GM21576 (cell line): ENCODE measurements around the gene IGSF8.
"Not testable (repeated sequence)": the region's sequence is repeated elsewhere in the genome, so short reads cannot be mapped to it uniquely, and the experiment has no call there.

Experiments used
- ATAC-seq: cut with Tn5 transposase; IDR thresholded peaks from one replicate; pipeline ENCODE4 v1.9.1; 2021; ENCODE audit warnings: mild to moderate bottlenecking, moderate library complexity; ENCODE audit not compliant: unreplicated experiment

IGSF8 gene

GRCh38 chr1:160069460-160070231 lies 28.8 kb downstream of the IGSF8 start, which contains the start of gene KCNJ10:
Gene KCNJ10, minus strand, starts transcription at chr1:160070160. Its CDS starts 27,628 bp downstream, at chr1:160042532.
- ATAC-seq = no peak

DNA sequence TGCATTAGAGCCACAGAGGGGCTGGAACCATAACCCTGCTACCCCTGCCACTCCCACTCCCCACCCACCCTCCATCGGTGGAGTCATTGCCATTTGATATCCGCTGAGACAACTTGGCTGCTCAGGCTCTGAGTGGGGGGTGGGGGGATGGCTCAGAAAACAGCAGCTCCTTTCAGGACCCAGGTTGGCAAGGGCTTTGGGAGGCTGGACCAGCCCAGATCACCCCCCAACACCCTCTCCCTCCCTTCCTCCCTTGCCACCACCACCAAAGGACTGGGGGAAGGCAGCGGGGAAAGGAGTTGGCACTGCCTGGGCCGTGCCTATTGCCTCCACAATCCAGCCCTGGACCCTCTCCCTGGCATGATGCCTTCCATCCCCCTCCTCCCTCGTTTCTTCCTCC lies 30.2 kb downstream of the IGSF8 start:
- no peak for ATAC-seq

DNA sequence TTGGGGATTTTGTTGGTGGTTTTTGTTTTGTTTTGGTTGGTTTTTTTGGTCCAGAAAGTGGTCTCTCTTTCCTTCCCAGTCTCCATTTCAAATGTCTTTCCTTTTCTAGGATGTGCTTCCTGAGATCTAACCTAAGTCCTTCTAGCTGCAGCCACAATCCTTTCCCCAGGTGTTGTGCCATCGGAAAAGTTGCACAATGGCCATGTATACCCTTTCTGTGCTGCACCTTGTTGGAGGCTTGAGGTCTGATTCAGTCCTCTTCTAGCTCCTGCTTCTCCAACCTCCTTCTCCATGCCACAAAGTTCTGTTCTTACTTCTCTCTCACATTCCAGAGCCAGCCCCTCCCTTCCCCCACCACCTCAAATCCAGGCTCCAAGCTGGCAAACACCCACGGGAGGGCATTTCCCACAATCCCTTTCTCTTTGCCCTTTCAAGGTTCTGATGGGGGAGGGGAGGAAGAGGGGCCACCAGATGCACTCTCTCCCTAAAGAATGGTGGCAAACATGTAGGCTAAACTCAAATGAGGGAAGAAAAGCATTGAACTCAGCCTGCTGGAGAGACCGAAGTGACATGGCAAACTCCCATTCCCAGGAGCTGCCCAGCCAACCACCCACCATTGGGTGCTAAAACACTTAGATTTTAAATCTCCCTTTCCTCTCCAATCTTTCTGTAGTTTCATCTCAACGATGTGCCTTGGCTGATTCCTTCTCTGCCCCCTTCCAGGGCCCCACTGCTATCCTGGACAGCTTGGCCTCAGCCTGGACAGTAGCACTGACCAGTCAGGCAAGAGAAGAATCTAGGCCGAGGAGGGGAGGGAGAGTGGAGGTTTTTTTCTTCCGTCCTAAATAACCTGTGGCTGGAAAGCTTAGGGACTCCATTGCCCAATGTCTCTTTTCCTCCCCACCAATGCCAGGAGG lies 31.3 kb downstream of the IGSF8 start:
- no peak for ATAC-seq

DNA sequence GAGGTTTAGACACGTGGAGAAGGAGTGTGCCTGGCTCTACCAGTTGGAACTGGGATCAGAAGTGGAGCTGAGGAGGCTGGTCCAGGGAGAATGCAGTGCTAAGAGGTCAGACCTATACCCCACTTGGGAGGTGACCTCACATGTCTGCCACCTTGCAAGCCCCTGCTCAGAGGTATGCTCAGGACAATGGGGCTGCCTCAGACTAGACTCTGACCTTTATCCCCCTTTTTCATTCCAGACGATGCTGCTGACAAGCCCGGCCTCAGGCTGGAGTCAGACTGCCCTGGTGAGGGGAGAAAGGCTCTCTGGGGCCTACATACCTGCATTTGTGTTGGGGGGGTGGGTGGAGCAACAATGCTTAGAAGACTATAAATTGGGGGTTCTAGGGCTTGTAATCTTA lies 33.7 kb downstream of the IGSF8 start:
- ATAC-seq = no peak

GRCh38 chr1:160064164-160064563 lies 34.3 kb downstream of the IGSF8 start:
- no peak for ATAC-seq

GRCh38 chr1:160063176-160063575 lies 35.2 kb downstream of the IGSF8 start:
- ATAC-seq = no peak

DNA sequence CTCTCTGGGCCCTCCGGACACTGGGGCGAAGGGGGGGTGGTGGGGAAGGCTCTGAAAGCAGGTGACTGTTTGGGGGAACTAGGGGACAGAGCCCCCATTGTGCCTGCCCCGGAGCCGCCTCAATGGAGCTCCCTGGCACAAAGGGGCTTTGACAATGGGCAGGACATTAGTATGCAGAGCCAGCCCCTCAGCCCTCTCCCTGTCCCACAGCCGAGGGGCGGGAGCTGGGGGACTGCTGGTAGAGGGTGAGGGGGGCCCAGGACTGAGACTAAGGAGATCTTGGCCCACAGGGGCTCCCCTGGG lies 36.2 kb downstream of the IGSF8 start:
- no peak for ATAC-seq

DNA sequence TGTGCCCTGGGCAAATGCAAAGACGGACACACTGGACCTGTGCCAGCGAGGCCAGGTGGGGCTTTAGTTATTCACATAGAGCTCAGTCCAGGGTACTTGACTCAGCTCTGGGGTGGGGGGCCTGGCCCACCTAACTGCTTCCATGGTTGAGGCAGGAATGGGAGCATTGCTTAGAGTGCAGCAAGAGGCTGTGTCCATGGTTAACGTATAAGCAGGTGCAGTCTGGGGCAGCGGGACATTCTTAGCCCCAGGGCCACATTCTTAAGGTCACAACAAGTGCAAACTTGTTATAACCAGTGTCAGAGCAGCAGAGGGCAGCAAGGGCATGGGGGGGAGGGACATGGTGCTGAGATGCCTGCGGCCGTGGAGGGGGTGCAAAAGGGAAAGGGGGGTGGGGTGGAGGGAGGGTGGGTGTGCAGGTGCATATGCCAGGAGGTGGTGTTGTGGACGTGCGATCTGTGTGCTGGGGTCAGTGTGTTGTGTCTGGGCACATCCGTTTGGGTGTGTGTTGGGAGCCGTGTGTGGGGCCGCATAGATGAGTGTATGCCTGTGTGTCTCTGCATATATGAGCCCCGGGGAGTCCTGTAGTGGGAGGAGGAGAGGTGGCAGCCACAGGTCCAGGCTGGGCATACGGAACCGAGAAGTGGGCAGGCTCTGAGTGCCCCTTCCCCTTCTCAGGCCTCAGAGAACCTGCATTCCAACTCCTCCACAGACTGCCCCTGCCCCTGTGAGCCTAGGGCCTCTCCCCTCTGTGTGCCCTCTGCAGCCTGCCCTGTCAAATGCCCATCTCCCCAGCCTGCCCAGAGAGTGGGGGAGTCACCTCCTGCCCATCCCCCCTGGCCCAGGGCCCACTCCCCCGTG lies 36.8 kb downstream of the IGSF8 start:
- ATAC-seq = no peak

- ATAC-seq = no peak
Measured at GRCh38 chr1:160058087-160058486, 40.3 kb downstream of the IGSF8 start.

DNA sequence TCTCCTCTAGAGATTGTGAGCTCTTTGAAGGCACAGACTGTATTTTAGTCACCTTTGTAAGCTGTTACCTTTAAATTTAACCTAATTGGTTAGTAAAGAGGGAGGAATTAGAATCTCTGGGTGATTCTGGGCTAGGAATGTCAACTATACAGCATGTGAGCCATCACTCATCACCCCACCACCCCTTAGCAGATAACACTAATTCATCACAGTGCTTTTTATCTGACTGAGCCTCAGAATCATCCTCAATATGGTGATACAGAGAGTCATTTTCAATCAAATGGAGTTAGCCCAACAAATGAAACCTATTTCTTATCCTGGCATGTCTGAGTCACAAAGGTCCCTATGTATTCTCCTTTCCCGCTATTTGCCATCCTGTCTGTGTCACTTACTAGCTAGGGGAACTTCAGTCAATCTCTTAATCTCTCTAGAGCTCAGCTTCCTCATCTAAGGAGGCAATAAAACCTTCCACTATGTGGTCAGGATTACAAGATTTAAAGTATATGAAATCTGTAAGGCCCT lies 41.7 kb downstream of the IGSF8 start:
- ATAC-seq = no peak

- no peak for ATAC-seq
Measured at GRCh38 chr1:160053548-160054365, 44.7 kb downstream of the IGSF8 start.

- ATAC-seq = no peak
Measured at GRCh38 chr1:160052936-160053335, 45.5 kb downstream of the IGSF8 start.

DNA sequence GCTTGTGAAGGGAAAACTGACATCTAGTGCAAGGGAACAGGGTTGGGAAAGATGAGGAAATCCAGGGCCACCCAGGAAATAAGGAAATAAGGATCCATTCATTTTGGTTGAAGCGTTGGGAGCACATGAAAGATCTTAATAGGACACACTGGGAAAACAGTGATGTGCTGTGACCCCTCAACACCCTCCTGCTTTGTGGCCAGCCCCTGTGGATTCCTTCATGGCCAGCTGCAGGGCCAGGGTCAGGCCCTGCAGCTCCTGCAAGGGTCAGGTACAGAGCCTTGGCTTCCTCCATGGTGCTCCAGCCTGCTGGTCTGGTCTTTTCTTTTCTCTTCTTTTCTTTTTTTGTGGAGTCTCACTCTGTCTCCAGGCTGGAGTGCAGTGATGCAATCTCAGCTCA lies 47.8 kb downstream of the IGSF8 start:
- no peak for ATAC-seq

DNA sequence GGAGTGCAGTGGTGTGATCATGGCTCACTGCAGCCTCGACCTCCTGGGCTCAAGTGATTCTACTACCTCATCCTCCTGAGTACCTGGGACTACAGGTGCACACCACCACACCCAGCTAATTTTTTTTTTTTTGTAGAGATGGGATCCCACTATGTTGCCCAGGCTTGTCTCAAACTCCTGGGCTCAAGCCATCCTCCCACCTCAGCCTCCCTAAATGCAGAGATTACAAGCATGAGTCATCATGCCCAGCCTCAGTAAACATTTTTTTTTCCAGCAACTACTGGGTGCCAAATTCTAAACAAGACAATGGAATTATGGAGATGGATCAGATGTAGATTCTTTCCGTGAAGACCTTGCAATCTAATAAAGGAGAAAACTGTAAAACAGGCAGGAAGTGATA lies 48.2 kb downstream of the IGSF8 start:
- ATAC-seq = not testable (repeated sequence)

GRCh38 chr1:160049101-160049500 lies 49.3 kb downstream of the IGSF8 start:
- no peak for ATAC-seq

DNA sequence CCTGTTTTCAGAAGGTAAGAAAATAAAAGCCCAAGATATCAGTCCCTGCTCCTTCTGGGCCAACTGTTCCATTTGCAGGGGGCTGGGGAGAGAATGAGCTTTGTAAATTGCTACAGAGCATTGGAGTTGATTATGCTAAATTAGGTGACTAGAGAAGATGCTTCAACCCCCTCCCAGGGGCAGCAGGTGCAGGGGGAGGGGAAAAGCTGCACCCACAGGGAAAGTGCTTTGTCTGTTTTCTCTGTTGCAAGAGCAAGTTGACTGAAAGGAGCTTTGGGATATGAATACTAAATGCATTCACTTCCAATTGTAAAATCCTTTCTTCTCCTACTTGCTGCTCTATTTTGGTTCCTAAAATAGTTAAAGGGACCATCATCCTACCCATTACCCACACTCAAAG lies 50.1 kb downstream of the IGSF8 start:
- no peak for ATAC-seq

DNA sequence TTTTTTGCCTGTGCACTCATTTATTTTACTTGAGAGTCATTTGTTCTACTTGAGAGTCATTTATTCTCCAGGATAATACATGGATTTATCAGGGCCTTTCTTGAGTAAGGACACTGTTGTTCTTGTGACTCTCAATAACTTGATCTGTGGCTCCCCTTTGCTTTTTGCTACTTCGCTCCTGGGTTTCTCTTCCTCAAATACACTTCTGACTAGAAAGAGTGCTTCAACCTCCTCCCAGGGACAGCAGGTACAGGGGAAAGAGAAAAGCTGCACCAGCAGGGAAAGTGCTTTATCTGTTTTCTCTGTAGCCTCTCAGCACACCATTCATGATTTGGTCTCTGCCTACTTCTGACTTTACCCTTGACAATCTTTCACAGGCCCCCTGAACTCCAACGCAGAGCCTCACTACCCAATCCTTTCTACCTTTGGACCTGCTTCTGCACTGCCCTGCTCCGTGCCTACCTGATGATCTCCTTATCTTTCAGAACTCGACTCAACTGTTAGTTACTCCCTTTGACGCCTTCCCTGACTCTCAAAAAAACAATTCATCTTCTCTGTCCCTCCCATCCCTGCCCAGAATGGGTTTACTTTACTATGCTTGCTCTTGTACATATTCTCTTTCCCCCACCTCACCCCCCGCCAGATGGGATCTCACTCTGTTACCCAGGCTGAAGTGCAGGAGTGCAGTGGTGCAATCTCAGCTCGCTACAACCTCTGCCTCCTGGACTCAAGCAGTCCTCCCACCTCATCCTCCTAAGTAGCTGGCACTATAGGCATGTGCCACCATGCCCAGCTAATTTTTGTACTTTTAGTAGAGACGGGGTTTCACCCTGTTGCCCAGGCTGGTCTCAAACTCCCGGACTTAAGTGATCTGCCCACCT lies 51.1 kb downstream of the IGSF8 start:
- no peak for ATAC-seq

GRCh38 chr1:160046494-160047110 lies 51.8 kb downstream of the IGSF8 start:
- peak; percentile 69 for ATAC-seq

DNA sequence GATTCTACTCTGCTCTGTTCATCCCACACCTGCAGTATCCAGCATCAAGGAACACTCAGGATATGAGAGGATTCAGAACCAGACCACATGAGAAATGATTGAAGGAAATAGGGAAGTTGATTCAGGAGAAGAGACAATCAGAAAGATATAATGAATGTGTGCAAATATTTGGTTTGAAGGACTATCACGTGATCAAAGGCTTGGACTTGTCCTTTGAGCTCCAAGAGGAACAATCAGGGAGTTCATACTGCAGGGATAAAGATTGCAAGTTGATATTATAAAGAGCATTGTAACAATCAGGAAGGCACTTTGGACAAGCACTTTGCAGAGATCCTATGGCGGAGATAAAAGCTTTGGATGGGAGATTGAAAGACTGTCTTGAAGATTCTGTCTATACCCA lies 52.8 kb downstream of the IGSF8 start:
- ATAC-seq = no peak
